ENCODE data around the gene C1orf159. TPM values are rescaled to one million over a fixed set of nuclear protein-coding genes. Genes with fewer than 3 reads are reported as not detected.

C1orf159 gene
- polyA plus RNA-seq, 3 donors: 3.0 to 18.8 (median 3.3) TPM

- intact Hi-C loops (cut with micrococcal nuclease): no loop called here
- Histone ChIP-seq H3K9ac (ENCODE audit: insufficient read depth, low read length, poor library complexity, severe bottlenecking) (no peak overlapping the region), H3K36me3 (replicated peaks in 1 of 2; ENCODE audit: control insufficient read depth in 1 of 2, insufficient read depth in 2 of 2, low read length in 2 of 2) (no peaks in the 10 kb centered on the region), H2AFZ (ENCODE audit: insufficient read depth, low read depth, low read length, poor library complexity, severe bottlenecking) (no peak overlapping the region), H3K4me3 (replicated peaks in 1 of 3; ENCODE audit: low read depth in 2 of 3, low read length in 3 of 3) (no peak overlapping the region), H3K79me2 (ENCODE audit: insufficient read depth, low read length) (no peaks in the 10 kb centered on the region), H4K20me1 (ENCODE audit: insufficient read depth, low read length) (no peaks in the 10 kb centered on the region), H3K27ac (ENCODE audit: low read depth in 1 of 2, low read length in 2 of 2) (no peak overlapping the region), H3K4me1 (ENCODE audit: control insufficient read depth in 1 of 2, insufficient read depth in 2 of 2, low read length in 2 of 2) (no peaks in the 10 kb centered on the region), H3K27me3 (ENCODE audit: control insufficient read depth in 2 of 2, insufficient read depth in 2 of 2, low read length in 2 of 2) (no peaks in the 10 kb centered on the region), H3K9me3 (replicated peaks in 1 of 2; ENCODE audit: control insufficient read depth in 1 of 2, insufficient read depth in 1 of 2, low read length in 2 of 2) (no peaks in the 10 kb centered on the region), H3K4me2 (replicated peaks; ENCODE audit: extremely low read depth, low read length, poor library complexity, severe bottlenecking) (no peak overlapping the region)
- TF ChIP-seq CTCF (IDR thresholded peaks at IDR 0.05): no peak
- 77% methylated on average over 47 of the region's 48 CpGs for WGBS (ENCODE audit: insufficient coverage)
- H3K9me3 Mint-ChIP-seq: peaks cover 0 to 3% (median 0%) of the 10 kb centered on the region in 7 donors
- peaks cover 2 to 21% (median 3%) of the 10 kb centered on the region in 3 donors for H3K27me3 Mint-ChIP-seq (ENCODE audit: low read depth in 3 of 3)
- H3K4me3 Mint-ChIP-seq: no peak overlapping the region
- H3K36me3 Mint-ChIP-seq: no peaks in the 10 kb centered on the region
- no peak overlapping the region for H3K27ac Mint-ChIP-seq
- H3K4me1 Mint-ChIP-seq: no peaks in the 10 kb centered on the region
- DNase-seq: no peak
Measured at GRCh38 chr1:1164701-1165451, 49.0 kb upstream of the C1orf159 start.

GRCh38 chr1:1164361-1164700 is 48.4 kb upstream of the C1orf159 start:
- no peak overlapping the region for H3K27ac Mint-ChIP-seq
- H3K36me3 Mint-ChIP-seq: no peaks in the 10 kb centered on the region
- 87% methylated on average over 26 of the region's 26 CpGs for WGBS (ENCODE audit: insufficient coverage)

More at GRCh38 chr1:1164361-1164700, 48.4 kb upstream of the C1orf159 start:
- H3K9me3 ChIP-seq (replicated peaks in 1 of 2; ENCODE audit: control insufficient read depth in 1 of 2, insufficient read depth in 1 of 2, low read length in 2 of 2): no peaks in the 10 kb centered on the region
- H3K27me3 ChIP-seq (ENCODE audit: control insufficient read depth in 2 of 2, insufficient read depth in 2 of 2, low read length in 2 of 2): no peaks in the 10 kb centered on the region
- Mint-ChIP-seq H3K9me3 (peaks cover 0 to 3% (median 0%) of the 10 kb centered on the region in 7 donors), H3K4me1 (no peaks in the 10 kb centered on the region), H3K27me3 (ENCODE audit: low read depth in 3 of 3) (peaks cover 2 to 19% (median 2%) of the 10 kb centered on the region in 3 donors), H3K4me3 (no peak overlapping the region)
- intact Hi-C loops (cut with micrococcal nuclease): no loop called here
- DNase-seq: no peak
- no peak overlapping the region for H3K27ac ChIP-seq (ENCODE audit: low read depth in 1 of 2, low read length in 2 of 2)
- no peak overlapping the region for H2AFZ ChIP-seq (ENCODE audit: insufficient read depth, low read depth, low read length, poor library complexity, severe bottlenecking)
- no peaks in the 10 kb centered on the region for H3K36me3 ChIP-seq (replicated peaks in 1 of 2; ENCODE audit: control insufficient read depth in 1 of 2, insufficient read depth in 2 of 2, low read length in 2 of 2)
- no peaks in the 10 kb centered on the region for H4K20me1 ChIP-seq (ENCODE audit: insufficient read depth, low read length)
- no peaks in the 10 kb centered on the region for H3K79me2 ChIP-seq (ENCODE audit: insufficient read depth, low read length)
- H3K4me1 ChIP-seq (ENCODE audit: control insufficient read depth in 1 of 2, insufficient read depth in 2 of 2, low read length in 2 of 2): no peaks in the 10 kb centered on the region
- no peak overlapping the region for H3K4me3 ChIP-seq (replicated peaks in 1 of 3; ENCODE audit: low read depth in 2 of 3, low read length in 3 of 3)
- no peak for TF ChIP-seq CTCF (IDR thresholded peaks at IDR 0.05)
- H3K9ac ChIP-seq (ENCODE audit: insufficient read depth, low read length, poor library complexity, severe bottlenecking): no peak overlapping the region
- H3K4me2 ChIP-seq (replicated peaks; ENCODE audit: extremely low read depth, low read length, poor library complexity, severe bottlenecking): no peak overlapping the region
